GM18526 (cell line): Measurements from ENCODE around the gene CHI3L1.

Experiments
- POLR2A ChIP-seq: IDR thresholded peaks from 3 replicates; pipeline ENCODE4 v1.6.1; 2011; ENCODE audit not compliant: insufficient read length; ENCODE audit errors: extremely low read depth

The CHI3L1 gene

GRCh38 chr1:203210988-203211387 is 24.5 kb upstream of the CHI3L1 start:
- TF ChIP-seq POLR2A, result no peak

- TF ChIP-seq POLR2A, result no peak
These were observed 23.8 kb upstream of the CHI3L1 start for GRCh38 chr1:203210350-203210749.

DNA sequence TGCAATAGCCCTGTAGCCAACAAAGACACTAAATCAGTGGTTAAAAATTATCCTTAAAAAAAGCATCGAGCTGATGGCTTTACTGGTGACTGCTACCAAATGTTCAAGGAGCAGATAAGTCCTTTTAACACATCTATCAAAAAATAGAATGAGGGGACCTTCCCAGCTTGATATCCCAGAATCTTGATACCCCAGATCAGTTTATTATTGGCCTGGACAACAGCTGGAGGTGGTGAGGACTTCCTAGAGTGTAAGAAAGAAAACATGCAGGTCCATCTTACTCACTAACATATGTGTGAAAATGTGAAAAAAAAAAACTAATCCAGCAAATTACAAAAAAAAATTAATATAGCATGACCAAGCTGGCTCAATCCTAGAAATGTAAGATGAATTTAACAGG is 21.7 kb upstream of the CHI3L1 start:
- no peak for TF ChIP-seq POLR2A

DNA sequence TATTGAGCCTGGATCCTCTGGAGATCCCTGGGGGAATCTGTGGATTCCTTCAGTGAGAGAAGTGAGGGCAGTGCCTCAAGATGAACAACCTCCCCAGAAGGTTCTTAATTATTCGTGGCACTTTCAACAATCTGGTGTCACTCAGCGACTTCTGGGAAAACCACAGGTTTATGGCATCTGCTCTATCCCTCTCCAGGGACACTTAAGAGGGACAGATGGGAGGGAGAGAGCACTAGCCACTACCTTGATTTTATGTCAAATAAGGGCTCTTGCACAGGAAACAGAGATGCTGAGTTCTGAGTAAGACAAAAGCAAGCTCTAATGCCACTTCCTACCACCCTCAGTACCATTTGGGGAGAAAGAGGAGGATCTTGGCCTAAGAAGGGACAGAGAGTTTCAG is 21.2 kb upstream of the CHI3L1 start:
- TF ChIP-seq POLR2A, result no peak

DNA sequence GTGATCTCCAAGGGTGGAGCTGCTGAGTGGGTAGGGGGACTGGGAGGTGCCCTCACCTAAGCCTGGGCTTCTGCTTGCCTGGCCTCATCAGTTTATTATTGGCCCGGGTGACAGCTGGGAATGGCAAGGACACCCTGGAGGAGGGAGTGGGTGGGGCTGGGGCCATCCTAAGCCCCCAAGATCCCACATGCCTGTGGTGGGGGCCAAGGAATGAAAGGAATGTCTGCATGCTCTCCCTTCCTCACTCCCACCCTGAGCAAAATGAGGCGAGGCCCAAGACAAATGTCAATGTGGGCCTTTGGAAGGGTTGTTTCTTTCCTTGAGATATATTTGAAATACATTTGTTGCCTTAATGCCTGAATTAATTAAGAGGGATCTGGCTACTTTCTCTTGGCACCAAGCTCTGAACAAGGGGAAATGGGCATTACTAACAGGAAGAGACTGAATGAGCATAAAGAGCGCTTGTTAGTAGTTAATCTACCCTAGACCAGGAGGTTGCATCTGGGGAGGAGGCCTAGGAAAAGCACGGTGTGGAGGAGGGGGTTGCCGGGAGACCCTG is 19.7 kb upstream of the CHI3L1 start:
- no peak for TF ChIP-seq POLR2A

GRCh38 chr1:203204756-203205155 is 18.3 kb upstream of the CHI3L1 start:
- no peak for TF ChIP-seq POLR2A

DNA sequence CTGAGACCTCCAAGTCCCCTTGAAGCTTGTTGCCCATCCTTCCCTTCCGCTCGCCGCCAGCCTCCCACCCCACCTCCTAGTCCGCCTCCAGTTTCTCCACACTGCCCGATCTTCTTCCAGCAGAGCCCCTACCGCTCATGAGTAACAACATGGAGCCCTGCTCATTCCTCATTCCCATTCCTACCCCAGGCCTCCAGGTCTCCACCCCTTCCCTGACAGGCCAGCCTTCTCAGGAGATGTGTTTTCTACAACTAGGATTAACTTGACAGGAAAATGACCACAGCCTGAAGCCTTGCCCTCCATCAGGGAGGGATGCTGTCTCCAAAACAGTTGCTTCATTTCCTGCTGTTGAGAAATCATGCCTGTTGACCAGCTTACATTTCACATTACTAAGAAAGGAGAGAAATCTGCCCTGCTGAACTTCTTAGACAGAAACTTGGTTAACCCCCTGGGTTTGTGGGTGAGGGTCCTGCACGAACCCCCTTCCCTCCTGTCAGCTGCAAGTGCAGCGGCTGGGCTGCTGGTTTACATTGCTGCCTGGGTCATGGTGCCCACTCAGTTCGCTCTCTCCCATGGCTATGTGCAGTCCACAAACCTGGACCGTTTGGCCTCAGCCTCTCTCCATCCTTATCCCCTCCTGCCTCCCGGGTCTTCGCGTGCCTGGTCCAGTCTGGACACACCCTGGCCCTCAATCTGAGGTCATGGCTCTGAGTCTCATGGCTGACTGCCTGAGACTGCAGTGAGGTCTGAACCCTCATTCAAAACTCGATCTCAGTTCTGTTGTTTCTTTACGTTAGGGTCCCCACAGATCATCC is 16.1 kb upstream of the CHI3L1 start:
- TF ChIP-seq POLR2A, result no peak

GRCh38 chr1:203201516-203202205 is 15.2 kb upstream of the CHI3L1 start:
- TF ChIP-seq POLR2A, result no peak

- no peak for TF ChIP-seq POLR2A
These were observed 14.4 kb upstream of the CHI3L1 start for GRCh38 chr1:203200916-203201315.

DNA sequence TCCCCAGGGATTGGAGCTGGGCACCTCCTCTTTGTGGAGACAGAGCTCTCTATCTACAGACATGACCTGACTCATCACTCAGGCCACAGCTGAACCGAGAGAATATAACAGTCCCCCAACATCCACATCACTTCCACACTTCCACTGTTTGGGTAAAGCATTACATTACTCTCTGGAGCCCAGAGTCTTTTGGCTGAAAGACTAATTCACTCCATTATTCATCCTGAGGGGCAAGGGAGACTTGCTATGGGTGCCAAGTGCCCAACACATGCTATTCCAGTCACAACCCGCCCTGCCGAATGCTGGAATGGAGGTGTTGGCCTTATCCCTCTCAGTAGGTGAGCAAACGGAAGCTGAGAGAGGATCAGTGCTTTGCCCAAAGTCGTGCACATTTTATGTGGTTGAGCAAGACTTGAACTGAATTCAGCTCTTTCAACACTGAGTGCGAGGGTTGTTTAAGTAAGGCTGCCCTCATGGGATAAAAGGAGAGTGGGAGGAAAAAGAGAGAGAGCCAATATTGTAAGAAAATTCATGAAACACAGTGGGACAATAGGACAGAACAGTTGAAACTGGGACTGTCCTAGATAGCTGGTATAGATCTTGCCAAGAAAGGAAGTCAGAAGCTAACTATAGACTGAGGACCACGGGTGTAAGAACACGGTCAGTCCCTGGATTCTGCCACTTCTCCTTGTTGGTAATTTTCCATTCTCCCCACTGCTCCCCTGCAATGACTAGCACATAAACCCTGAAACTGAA is 13.5 kb upstream of the CHI3L1 start:
- no peak for TF ChIP-seq POLR2A

- no peak for TF ChIP-seq POLR2A
These were observed 12.9 kb upstream of the CHI3L1 start for GRCh38 chr1:203199481-203199815.

DNA sequence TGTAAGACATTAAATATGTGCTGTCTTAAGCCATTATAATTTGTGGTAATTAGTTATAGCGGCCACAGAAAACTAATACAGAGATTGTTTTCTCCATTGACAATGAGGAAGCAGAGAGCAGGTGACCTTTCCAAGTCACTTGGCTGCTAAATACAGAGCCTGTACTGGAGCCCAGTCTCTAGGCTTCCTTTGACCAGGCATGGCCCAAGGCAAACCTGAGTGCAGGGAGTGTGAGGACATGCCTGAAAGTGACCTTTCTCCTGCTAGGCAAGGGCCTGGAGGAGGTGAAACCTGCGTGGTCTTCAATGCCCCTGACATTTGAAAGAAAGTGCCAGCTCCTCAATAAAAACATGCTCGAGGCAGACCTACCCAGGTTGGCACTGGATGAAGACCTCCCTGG is 12.5 kb upstream of the CHI3L1 start:
- TF ChIP-seq POLR2A, result no peak

- TF ChIP-seq POLR2A, result no peak
These were observed 11.1 kb upstream of the CHI3L1 start for GRCh38 chr1:203197625-203198024.

DNA sequence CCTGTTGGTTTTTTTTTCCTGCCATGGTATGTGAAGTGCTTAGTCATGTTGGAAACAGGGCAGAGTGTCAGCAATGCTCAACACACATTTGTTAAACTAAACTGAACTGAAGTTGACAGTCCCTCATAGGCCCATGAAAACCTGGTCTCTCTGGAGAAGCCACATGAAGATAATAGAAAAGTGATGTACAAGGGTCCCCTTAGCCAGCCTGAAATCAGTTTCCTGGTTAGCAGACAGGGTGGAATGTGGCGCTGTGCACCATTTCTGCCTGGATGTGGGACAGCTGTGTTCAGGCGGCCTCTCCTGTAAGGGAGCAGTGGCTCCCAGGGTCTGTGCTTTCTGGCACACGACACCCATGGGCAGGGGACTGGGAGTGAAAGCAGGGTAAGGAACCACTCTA is 9.9 kb upstream of the CHI3L1 start:
- no peak for TF ChIP-seq POLR2A

DNA sequence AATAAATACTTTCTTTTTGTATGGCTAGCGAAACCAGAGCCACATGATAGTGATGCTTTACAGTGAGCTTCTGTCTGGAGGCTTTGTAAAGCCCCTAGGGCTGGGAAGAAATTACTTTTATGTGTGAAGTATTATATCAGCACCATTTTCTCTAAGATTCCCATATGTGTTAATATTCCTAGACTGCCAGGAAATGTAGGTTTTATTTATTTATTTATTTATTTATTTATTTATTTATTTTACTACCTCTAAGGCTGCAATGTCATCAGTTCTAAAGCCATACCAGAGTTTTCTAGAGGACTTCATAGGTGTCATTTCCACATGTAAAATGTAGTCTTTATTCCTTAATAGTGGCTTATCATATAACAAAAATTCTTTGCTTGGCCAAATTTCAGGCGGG is 4.4 kb upstream of the CHI3L1 start:
- TF ChIP-seq POLR2A, result no peak

- no peak for TF ChIP-seq POLR2A
These were observed 3.4 kb upstream of the CHI3L1 start for GRCh38 chr1:203189951-203190352.
